Activated T-cell treated with anti-CD3 and anti-CD28 coated beads, Interleukin-2, amount 50 U/mL, for 4 hours (primary cell): ENCODE data around the gene MON1B. TPM values are rescaled to one million over a fixed set of nuclear protein-coding genes. Genes with fewer than 3 reads are reported as not detected.
"Not testable (repeated sequence)": the region's sequence is repeated elsewhere in the genome, so short reads cannot be mapped to it uniquely, and the experiment has no call there.

ENCODE experiments used
- ATAC-seq, 2 donors: fragments of 200-7000 bp; cut with Tn5 transposase; one replicate each; pipeline ENCODE4 v1.10.0; 2021
- DNase-seq: peaks from one replicate; pipeline ENCODE4 v3.0.0-alpha.2; 2020
- H3K27me3 Mint-ChIP-seq: one replicate; pipeline ENCODE4 v1.8.0; 2021; ENCODE audit warnings: low read depth, mixed read lengths
- H3K36me3 Mint-ChIP-seq: one replicate; pipeline ENCODE4 v1.8.0; 2022; ENCODE audit warnings: mixed read lengths; ENCODE audit not compliant: insufficient read depth
- H3K4me1 Mint-ChIP-seq: one replicate; pipeline ENCODE4 v1.8.0; 2021; ENCODE audit warnings: low read depth, mixed read lengths
- H3K4me3 Mint-ChIP-seq: one replicate; pipeline ENCODE4 v1.8.0; 2021; ENCODE audit warnings: mild to moderate bottlenecking, moderate library complexity, mixed read lengths
- H3K9me3 Mint-ChIP-seq: one replicate; pipeline ENCODE4 v1.8.0; 2021; ENCODE audit warnings: mixed read lengths
- total RNA-seq, 3 donors: library from RNA; stranded (reverse); gene quantifications; one replicate each; pipeline ENCODE4 v1.2.1, GENCODE V29; 2021

Gene MON1B
- total RNA-seq, 3 donors from 2014 or later, result 67.6 to 71.3 (median 70.0) TPM

DNA sequence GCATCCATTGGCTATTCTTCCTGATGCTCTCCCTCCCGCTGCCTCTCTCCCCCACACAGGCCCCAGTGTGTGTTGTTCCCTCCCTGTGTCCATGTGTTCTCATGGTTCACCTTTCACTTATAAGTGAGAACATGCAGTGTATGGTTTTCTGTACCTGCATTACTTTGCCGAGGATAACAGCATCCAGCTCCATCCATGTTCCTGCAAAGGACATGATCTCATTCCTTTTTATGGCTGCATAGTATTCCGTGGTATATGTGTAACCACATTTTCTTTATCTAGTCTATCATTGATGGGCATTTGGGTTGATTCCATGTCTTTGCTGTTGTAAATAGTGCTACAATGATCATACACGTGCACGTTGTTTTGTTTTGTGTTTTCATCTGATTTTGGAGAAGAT, 51.5 kb downstream of the MON1B start:
- H3K36me3 Mint-ChIP-seq, H3K27me3 Mint-ChIP-seq, H3K4me3 Mint-ChIP-seq, H3K9me3 Mint-ChIP-seq, H3K4me1 Mint-ChIP-seq, DNase-seq, ATAC-seq: not testable (repeated sequence)

DNA sequence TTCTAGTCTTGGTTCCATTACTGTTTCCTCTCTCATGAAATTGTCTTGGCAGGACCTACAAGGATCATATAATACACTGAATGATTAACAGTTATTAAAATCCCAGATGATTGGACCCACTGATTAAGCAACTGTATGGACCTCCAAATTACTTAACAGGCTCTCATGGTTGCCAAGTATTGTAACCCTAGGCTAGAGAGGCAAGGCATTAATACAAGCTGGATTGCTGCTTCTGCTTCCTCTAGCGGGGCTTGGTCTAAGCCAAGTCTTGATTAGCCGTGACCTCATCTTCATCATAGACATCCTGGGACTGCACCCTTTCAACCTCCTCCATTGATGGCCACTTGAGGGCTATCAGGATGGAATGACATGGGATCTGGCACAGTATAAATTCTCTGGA, 55.2 kb downstream of the MON1B start:
- Mint-ChIP-seq H3K9me3 (no peaks in the 10 kb centered on the region), H3K36me3 (no peaks in the 10 kb centered on the region), H3K4me3 (no peak overlapping the region)

DNA sequence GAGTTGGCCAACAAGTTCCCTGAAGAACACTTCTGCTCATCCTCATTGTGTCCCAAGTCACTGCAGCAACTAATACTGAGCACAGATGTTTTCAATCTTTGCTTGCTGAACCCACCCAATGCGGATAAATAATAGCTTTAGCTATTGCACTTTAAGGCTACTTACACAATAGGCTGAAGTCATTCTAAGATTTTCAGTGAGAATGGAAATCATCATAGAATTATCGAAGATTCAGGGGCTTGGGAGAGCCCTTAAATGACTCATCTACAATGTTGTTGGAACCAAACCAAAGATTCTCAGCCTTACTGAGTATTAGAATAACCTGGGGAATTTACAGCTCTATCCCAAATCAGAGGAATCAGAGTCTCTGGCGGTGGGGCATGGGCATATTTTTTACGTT, 59.4 kb downstream of the MON1B start:
- ATAC-seq (no peak), DNase-seq (no peak)
- no peak overlapping the region for H3K4me3 Mint-ChIP-seq
- H3K27me3 Mint-ChIP-seq, result peaks cover 5% of the 10 kb centered on the region
- H3K4me1 Mint-ChIP-seq, result no peaks in the 10 kb centered on the region
- H3K36me3 Mint-ChIP-seq, result no peaks in the 10 kb centered on the region
- no peaks in the 10 kb centered on the region for H3K9me3 Mint-ChIP-seq

More for the DNA sequence above, 55.2 kb downstream of the MON1B start:
- no peak for DNase-seq
- no peak for ATAC-seq
- H3K4me1 Mint-ChIP-seq, result no peaks in the 10 kb centered on the region
- H3K27me3 Mint-ChIP-seq, result no peaks in the 10 kb centered on the region

Other genes with a start within 250 kb of the MON1B start
- gene SYCE1L, start 8.2 kb downstream of the MON1B start, total RNA-seq, result 1 to 10 TPM; 1.2 to 1.6 (median 1.3) TPM
- gene ADAMTS18, start 243.8 kb downstream of the MON1B start, total RNA-seq, result not detected